Stimulated activated CD4-positive, alpha-beta T cell treated with anti-CD3 and anti-CD28 coated beads, Interleukin-1b, Interleukin-23, amount 100 ng/mL, for 4 hours (primary cell): ENCODE results near the gene MEX3D.

Source experiments
- DNase-seq, 2 donors: peaks; one replicate each; pipeline ENCODE4 v3.0.0-alpha.2; 2020; ENCODE audit warnings: low read depth in 2 of 2

The MEX3D gene

DNA sequence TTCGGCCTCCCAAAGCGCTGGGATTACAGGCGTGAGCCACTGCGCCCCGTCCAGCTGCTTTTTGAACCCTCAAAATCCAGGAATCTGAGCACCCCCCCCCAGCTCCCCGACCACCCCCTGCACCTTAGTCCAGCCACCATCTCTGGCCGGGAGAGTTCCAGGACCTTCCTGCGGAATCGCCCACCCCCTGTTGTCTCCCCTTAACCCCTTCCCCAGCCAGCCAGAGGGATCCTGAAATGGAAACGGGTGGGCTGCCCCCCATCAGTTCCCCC is 25.3 kb upstream of the MEX3D start:
- DNase-seq = no peak

DNA sequence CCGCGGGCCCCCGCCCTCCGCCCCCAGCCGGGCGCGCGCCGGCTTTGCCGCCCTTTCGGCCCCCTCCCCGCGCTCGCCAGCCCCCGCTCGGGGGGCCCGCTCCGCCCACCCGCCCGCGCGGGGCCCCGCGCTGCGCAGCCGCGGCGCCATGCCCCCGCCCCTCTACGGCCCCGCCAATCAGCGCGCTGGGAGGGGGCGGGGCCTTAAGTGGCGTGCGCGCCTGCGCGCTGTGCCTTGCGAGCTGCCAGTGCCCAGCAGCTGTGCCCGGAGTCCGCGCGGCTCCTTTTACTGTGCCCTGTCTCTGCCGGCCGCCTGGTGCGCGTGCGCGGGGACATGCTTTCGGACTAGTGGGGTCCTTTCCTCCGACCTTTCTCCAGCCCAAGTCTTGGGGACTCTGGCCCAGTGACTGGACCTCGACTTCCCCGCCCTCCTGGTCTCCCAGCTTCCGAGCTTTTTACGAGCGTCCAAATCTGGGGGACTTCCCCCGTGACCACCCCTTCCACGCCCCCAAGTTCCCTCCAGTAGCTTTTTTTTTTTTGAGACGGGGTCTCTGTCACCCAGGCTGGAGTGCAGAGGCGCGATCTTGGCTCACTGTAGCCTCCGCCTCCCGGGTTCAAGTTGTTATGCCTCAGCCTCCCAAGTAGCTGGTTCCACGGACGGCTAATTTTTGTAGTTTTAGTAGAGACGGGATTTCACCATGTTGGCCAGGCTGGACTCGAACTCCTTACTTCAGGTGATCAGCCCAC is 24.8 kb upstream of the MEX3D start, which contains the start of gene MBD3:
Gene MBD3 (minus strand): TSS at position 111 of the 746 bp plus-strand sequence. CDS start 234 bp downstream, outside the sequence.
- peak; percentile 84 to 86 for DNase-seq

DNA sequence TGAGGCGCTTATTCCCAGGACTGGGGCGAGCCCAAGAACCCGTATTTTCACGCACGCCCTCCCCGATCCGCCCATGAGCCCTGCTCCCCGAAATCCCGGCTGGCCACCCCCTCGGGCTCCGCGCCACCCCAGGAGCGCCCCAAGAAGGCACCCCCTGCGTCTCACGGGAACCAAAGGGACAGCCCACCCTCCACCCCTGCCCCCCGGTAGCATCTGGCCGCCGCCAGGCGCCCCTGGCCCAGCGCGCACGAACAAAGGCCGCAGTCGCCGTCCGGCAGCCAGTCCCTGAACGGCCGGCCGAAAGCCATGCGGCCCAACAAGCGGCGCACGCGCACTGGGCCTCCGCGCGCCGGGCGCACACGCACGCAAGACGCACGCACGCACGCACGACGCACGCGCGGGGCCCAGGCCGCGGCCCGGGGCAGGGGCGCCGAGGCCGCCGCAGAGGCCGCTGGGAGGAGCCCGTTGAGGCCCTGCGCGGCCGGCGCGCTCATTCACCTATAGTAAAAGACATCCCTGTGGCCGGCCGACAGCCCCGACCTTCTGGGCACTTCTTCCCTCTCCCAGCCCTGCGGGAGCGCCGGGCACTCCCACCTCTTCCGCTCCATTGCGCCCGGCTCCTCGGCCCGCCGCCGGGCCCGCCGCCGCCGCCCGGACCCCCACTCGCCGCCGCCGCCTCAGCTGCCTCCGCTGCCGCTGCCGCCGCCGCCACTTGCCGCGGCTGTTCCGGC is 24.1 kb upstream of the MEX3D start:
- DNase-seq = peak; percentile 71 to 79

DNA sequence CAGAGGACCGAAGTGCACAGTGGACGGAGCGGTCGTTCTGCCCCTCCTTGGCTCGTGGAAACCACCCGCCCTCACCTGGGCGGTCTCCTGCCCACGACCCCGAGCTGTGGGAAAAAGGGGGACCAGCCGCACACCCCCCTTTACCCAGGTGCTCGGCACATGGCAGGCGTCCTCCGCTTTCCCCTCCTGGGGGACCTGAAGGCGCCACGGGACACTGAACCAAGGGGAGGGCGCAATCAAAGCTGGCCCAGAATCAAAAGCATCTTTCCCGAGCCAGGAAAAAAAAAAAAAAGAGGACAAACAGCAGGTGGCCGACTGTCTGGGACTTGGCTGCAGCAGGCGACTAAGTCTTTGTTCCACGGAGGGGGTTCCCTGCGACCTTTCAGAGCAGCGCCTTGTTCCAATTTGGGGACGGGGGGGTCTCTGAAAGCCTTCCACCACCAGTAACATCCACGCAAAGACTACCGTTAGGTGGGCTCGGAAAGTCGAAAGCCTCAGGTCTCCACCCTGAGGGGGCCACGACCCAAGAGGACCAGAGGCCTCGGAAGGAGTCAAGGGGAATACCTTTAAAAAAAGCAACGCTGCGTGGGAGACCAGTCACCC is 23.4 kb upstream of the MEX3D start:
- no peak for DNase-seq

DNA sequence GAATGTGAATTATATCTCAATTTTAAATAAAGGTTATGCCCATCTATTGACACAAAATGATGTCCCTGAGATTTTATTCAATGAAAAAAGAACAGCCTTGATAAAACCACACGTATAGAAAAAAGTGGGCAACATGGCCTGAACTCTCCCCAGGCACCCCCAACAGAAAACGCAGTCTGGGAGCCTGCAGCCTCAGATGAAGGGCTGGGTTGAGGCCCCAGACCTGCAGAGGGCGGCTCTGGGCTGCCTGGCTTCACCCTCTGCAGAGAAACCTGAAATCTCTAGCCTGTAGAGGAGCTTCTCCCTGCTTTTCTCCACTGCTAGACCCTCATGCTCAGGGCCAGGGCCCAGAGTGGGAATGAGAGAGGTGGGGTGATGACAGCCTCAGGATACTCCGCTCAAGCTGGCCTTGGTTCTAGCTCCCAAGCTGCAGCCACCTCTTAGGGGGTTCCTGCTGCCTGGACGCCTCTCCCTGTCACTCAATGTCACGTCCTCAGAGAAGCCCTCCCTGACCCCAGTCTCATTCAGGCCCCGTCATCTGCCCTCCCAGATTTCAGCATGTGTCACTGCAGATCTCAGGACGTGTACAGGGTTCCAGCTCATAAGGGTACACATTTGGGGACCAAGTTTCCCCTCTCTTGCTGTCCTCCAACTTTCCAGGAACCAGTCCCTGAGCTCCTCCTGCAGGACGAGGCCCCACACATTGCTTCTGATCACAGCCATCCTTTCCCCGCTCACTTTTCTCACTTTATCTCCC is 22.7 kb upstream of the MEX3D start:
- no peak for DNase-seq

DNA sequence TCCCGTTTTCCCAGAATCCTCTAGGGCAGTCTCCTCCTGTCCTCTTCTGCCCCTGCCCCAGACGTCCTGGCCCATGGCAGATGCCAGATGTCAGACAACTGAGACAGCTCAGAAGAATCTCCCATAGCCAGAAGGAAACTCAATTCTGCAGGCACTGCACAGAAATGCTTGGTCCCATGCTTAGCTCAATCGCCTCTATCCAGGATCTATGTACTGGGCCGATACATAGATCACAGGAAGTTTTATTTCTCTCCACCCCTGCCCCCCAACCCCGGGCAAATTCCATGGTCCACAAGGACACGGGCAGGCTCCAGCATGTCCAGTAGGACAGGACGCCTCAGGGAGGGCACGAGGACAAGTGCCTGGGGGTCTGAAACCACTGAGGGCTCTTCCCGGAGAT is 19.7 kb upstream of the MEX3D start:
- DNase-seq = no peak

DNA sequence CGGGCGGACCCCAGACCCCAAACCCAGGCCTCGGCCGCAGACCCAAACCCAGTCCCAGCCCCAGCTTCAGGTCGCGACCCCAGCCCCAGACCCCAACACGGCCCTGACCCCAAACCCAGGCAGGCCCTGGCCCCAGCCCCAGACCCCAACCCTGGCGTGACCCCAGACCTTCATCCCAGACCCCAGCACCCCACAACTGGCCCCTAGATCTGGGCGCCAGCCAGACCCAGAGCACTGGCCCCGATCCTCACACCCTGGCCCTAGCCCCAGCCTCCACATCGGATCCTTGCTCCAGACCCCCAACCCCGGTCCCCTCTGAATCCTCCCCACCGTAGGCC is 17.1 kb upstream of the MEX3D start:
- DNase-seq = no peak

DNA sequence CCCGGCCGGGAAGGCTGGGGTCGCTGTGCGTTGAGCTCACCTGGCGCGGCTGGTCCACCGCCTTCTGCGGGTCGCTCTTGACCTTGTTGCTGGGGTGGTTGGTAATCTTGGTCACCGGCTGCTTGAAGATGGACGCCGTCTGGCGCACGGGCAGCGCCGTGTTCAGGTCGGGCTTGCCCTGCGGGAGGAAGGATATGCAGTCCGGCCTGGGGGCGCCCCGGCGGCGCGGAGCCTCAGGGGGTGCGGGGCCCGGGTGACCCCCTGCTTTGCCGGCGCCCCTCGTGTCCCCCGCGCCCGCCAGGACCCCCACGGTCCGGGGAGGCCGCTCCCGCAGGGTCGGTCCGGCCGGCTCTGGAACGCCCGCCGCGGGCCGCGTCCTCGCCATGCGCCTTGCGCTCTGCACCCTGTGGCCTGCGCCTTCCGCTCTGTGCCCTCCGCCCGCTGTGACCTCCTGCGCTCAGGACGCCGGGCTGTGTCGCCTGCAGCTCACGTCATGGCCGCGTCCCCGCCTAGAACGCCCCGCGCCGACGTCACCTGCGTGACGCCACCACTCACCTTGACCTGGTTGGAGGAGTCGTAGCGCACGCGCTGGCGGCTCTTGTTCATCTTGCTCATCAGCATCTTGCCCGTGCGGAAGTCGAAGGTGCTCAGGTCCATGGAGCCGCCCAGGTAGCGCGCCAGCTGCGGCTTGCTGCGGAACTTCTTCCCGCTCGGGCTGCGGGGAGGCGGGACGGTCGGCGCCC is 16.5 kb upstream of the MEX3D start:
- no peak for DNase-seq

DNA sequence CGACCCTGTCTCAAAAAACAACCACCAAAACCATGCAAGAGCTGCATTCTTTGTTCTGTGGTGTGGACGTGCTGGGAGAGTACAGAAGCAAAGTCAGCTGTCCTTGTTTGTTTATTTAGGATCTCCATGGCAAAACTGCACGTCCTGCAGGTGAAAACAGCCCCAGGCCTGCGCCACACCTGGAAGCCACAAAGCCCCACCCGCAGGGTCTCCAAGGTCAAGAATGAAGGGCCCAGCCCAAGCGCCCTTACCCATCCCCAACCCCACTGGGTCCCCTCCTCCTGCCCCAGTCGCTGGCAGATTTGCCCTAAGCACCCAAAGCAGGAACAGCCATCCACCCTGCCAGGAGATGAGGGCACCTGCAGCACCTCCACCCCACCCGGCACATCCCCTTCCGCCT is 14.1 kb upstream of the MEX3D start:
- no peak for DNase-seq

DNA sequence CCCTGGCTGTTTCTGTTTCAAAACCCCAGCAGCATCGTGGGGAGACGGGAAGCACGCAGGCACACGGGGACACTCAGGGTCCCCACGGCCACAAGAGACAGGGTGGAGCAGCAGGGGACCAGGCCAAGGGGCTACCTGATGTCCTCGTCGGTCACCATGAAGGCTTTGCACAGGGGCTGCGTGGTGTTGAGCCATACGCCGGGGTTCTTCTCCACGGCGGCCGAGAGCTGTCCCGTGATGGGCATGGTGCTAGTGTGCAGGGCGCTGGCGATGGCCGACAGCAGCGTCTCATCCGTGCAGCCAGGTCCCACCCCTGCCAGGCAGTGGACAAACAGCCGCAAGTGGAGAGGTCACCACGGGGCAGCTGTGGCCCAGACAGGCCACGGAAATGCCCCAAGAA is 12.8 kb upstream of the MEX3D start:
- no peak for DNase-seq

DNA sequence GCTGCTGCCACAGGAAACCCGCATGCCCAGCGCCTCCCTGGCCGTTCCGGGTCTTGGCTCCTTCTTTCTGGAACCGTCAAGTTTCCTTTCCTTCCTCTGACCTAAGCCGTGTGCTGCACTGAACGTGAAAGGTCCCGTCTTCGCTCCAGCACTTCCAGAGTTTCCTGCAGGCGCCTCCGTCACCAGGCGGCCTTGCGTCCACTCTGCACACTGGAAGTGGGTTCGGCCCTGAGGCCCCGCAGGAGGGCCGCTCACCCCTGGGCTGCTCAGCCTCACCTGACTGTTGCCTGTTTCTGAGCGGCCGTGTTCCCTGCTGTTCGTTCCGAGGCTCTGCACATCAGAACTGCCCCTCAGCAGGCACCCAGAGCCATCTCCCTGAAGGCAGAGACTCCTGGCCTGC is 12.3 kb upstream of the MEX3D start:
- no peak for DNase-seq

DNA sequence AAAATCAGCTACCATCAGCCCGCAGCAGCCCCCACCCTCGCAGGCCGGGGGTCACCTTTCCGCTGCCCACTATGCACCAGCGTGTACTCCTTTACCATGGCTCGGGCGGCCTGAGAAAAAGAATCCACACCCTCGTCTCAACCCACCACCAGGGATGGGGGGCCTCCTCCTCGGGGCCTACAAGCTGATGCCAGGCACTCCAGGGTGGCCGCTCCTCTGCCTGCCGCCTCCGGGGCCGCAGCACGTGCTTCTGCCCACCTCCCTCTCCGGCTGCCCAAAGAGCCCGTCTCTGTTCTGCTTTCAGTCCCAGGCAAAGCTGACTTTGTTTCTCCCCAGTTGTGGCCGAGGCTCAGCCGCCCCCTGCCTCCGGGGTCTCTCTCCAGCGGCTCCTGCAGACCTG is 11.1 kb upstream of the MEX3D start:
- DNase-seq = no peak

DNA sequence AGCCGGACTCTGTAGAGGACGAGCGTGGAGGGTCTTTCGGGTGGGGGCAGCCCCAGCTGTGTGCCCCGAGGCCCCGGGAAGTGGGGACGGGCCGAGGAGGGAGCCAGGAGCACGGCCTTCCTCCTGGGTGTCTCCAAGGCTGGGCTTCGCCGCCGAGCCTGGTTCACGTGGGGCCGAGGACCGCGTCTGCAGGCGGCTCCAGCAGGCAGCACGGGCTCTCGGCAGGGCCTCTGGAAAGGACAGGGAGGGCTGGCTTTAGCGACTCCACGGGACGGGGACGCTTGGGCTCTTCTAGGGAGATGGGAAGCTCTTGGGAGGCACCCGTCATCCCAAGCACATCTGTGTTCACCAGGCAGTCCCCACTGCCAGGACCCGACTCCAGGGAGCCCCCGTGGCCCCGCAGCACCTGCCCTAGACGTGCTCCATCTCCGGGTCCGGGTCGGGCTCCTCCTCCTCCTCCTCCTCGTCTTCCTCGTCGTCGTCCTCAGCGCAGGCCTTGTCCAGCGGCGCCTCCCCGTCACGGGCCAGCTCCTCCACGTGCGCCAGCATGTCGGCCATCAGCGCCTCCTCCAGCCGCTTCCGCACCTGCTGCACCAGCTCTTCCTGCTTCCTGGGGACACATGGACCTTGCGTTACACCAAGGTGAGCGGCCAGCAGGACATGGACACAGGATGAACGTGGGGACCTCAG is 9.9 kb upstream of the MEX3D start:
- no peak for DNase-seq

DNA sequence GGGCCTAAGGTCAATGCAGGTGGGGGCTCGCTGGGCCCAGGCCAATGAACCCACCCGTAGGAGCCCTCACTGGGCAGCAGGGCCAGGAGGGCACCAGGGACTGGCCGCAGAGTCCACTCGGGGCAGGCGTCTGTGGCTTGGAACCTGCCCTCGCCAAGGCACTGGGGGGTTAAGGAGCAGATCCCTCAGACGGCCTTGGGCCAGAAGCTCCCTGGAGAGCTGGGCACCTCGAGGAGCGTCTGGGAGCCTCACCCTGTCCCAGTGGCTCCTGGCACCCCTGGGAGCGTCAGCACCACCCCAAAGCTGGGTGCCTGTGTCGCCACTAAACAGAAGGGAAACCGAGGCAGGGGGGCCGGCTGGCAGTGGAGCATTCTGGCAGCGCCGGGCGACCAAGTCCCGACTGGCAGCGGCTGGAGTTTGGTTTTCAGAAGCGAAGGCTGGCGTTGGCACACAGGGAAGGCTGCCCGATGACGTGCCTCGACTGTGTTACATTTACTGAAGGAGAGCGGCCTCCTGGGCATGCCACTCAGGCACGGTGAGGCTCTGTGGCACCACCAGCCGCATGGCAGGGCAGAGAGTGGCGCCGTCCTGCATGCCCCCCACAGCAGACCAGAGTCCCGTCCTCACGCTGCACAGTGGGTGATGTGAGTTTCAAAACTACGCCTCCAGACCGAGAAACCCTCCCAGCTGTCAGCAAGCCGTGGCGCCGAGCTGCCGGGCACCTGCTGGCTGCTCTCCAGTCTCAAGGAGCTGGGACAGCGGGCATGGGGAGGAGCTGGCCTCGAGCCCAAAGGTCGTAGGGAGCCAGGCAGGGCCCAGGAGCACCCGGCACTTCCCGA is 9.2 kb upstream of the MEX3D start:
- DNase-seq = no peak

DNA sequence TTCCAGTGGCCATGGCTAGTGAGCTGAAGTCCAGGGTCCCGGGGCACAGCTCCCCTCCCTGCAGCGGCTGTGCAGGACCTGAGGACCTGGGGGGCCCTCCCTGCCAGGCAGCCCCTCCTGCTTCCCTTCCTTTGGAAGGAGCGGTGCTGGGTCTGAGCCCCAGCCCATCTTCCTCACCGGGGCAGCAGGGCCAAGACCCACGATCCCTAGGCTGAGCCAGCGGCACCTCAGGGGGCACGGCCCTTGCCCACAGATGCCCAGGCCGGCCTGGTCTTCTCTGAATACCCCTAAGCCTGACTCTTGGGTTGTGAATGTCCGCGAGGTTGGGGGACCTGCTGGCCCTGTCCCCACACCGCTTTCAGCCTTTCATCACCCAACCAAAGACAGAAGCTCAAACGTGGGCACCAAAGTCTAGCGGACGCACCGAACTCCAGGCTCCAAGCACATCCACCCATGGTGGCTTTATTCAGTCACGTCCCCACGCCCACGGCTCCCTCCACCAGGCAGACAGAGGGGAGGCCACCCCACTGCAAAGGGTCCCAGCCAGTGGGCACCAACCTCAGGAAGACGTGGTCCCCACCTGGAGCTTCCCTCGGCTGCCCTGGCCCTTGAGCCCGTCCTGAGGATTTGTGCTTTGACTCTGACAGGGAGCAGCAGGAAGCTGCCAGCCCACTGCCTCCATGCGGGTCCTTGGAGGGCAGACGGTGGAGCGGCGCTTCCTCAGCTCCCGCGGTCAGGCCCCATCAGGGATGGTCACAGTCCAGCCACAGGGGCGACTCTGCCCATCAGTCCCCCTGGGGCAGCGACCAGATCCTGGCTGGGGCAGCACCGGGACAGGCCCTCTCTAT is 8.3 kb upstream of the MEX3D start:
- DNase-seq = no peak

DNA sequence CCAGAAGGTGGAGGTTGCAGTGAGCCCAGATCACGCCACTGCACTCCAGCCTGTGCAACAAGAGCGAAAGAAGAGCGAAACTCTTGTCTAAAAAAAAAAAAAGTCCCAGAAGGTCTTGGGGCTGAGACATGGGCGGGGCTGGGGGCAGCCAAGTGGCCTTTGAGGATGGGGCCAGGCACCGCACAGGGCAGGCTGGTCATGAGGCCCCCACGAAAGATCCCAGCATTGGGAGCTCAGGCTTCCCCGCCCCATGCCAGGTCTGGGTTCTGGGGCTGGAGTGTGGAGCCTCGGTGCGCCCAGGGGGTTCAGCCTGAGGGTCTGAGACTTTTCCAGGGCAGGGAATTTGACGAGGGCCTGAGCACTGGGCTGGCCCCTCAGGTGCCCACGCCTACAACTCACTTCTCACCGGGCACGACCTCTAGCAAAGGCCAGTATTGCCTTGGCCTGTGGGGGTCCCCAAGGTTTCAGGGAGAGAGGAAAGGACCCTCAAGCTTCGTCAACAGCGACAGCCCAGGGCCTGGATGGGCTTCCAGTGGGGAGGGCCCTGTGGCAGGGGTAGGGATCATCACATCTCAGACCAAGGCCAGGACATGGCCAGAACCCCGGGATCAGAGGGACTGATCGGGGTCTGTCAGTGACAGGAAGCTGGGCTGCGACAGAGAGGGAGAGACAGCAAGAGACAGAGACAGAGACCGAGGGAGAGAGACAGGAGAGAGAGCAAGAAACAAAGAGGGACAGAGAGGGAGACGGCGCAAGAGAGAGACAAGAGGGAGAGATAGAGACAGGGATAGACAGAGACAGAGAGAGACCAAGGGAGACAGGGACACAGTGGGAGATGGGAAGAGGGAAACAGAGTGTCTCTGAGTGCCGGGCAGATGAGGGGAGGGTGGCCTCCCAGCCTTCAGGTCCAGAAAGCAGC is 7.5 kb upstream of the MEX3D start:
- no peak for DNase-seq

DNA sequence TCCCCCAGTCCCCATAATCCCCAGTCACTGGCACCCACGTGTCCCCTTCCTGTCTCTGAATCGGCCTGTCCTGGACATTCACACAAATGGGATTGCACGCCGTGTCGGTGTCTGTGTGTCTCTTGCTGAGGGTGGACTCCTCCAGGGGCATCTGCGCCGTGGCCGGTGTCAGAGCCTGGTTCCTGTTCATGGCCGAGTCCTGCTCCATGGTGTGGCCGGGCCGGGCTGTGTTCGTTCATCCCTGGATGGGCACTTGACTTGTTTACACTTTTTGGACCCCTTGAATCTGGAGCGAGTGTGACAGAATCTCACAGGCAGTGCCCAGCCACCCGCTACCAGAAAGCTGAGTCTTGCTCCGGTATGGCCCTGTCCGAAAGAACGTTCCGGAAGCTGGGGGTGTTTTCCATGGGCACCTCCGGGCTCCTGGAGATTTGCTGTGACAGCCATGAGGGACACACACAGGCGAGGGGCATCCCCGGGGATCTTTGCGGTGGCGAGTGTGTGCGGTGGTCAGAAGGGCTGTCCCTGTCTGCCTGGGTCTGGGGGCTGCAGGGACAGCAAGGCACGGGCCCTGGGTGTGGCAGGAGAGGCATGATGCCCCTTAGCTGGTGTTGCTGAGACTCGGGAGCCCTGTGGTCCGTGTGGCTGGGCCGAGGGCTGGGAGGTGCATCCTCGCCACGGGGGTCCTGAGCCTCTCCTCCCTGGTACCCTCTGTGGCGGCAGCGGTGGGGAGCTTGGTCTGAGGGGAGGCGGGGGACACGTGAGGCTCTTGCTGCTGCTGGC is 6.4 kb upstream of the MEX3D start:
- DNase-seq = no peak

DNA sequence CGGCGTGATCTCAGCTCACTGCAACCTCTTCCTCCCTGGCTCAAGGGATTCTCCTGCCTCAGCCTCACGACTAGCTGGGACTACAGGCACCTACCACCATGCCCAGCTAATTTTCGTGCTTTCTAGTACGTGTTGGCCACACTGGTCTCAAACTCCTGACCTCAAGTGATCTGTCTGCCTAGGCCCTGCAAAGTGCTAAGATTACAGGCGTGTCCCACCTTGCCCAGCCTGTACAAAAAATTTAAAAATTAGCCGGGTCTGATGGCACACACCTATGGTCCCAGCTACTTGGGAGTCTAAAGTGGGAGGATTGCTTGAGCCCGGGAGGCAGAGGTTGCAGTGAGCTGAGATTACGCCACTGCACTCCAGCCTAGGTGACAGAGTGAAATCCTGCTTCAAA is 4.7 kb upstream of the MEX3D start:
- DNase-seq = no peak
